Tibial nerve (tissue), 3 donors: Measurements from ENCODE around the gene ZBED6.

Experiments
- POLR2A ChIP-seq, 2 donors: fragments of 450-650 bp; IDR thresholded peaks; one replicate each; pipeline ENCODE4 v1.6.1; 2017; ENCODE audit warnings: antibody characterized with exemption in 2 of 2, mild to moderate bottlenecking in 2 of 2, moderate library complexity in 2 of 2
- TF ChIP-seq, protein P1 (sequence below), 5 experiments: fragments of 200-600 bp in 3 of 5; fragments of 450-650 bp in 2 of 5; sonication (generic) in 3 of 5; IDR thresholded peaks; one replicate each; pipeline ENCODE4 v1.5.1; 2016 to 2019; ENCODE audit warnings: antibody characterized with exemption in 5 of 5, mild to moderate bottlenecking in 3 of 5, moderate library complexity in 2 of 5

DNA sequence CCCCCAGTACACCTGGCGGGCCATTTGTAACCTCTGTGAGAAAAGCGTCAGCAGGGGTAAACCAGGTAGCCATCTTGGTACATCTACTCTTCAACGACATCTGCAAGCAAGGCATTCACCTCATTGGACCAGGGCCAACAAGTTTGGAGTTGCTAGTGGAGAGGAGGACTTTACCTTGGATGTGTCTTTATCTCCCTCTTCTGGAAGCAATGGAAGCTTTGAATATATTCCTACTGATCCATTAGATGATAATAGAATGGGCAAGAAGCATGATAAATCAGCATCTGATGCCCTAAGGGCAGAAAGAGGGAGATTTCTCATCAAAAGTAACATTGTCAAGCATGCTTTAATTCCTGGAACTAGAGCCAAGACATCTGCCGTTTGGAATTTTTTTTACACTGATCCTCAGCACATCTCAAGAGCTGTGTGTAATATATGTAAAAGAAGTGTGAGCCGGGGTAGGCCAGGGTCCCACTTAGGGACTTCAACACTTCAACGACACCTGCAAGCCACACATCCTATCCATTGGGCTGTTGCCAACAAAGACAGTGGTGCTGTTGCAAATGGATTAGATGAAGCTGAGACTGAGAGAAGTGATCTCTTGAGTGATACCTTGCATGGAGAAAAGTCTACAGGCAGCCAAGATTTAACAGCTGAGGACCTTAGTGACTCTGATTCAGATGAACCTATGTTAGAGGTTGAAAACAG, 2.7 kb downstream of the ZBED6 start:
- TF ChIP-seq, protein P1, sequence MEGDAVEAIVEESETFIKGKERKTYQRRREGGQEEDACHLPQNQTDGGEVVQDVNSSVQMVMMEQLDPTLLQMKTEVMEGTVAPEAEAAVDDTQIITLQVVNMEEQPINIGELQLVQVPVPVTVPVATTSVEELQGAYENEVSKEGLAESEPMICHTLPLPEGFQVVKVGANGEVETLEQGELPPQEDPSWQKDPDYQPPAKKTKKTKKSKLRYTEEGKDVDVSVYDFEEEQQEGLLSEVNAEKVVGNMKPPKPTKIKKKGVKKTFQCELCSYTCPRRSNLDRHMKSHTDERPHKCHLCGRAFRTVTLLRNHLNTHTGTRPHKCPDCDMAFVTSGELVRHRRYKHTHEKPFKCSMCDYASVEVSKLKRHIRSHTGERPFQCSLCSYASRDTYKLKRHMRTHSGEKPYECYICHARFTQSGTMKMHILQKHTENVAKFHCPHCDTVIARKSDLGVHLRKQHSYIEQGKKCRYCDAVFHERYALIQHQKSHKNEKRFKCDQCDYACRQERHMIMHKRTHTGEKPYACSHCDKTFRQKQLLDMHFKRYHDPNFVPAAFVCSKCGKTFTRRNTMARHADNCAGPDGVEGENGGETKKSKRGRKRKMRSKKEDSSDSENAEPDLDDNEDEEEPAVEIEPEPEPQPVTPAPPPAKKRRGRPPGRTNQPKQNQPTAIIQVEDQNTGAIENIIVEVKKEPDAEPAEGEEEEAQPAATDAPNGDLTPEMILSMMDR (IDR thresholded peaks at IDR 0.05), result no peak
- TF ChIP-seq POLR2A (IDR thresholded peaks at IDR 0.05), result no peak
